Measurements from ENCODE around the gene RWDD2A. TPM values are rescaled to one million over a fixed set of nuclear protein-coding genes. Genes with fewer than 3 reads are reported as not detected.

Gene RWDD2A
- total RNA-seq, 1 donor from 2014 or later = 3.3 TPM

- TF ChIP-seq CTCF (IDR thresholded peaks at IDR 0.05; ENCODE audit: borderline replicate concordance) = no peak
- no peaks in the 10 kb centered on the region for H3K27me3 ChIP-seq (ENCODE audit: low read depth)
- intact Hi-C loops (cut with micrococcal nuclease) = no loop called here
- no peak overlapping the region for H3K27ac ChIP-seq (replicated peaks)
- peaks cover 6% of the 10 kb centered on the region for H3K4me1 ChIP-seq
- H3K4me3 ChIP-seq = no peak overlapping the region
- no peak for DNase-seq
- H3K9me3 ChIP-seq (replicated peaks) = no peaks in the 10 kb centered on the region
- no peaks in the 10 kb centered on the region for H3K36me3 ChIP-seq
Measured at GRCh38 chr6:83218646-83219045, 25.5 kb downstream of the RWDD2A start.

GRCh38 chr6:83220121-83220520 lies 27.0 kb downstream of the RWDD2A start:
- H3K27ac ChIP-seq (replicated peaks) = no peak overlapping the region
- no peak overlapping the region for H3K4me3 ChIP-seq
- H3K36me3 ChIP-seq = no peaks in the 10 kb centered on the region
- intact Hi-C loops (cut with micrococcal nuclease) = no loop called here
- TF ChIP-seq CTCF (IDR thresholded peaks at IDR 0.05; ENCODE audit: borderline replicate concordance) = no peak
- peaks cover 3% of the 10 kb centered on the region for H3K4me1 ChIP-seq
- no peaks in the 10 kb centered on the region for H3K9me3 ChIP-seq (replicated peaks)
- DNase-seq = no peak
- H3K27me3 ChIP-seq (ENCODE audit: low read depth) = no peaks in the 10 kb centered on the region

GRCh38 chr6:83221276-83221675 lies 28.1 kb downstream of the RWDD2A start:
- TF ChIP-seq CTCF (IDR thresholded peaks at IDR 0.05; ENCODE audit: borderline replicate concordance) = no peak
- Histone ChIP-seq H3K27me3 (ENCODE audit: low read depth) (no peaks in the 10 kb centered on the region), H3K4me1 (no peaks in the 10 kb centered on the region), H3K27ac (replicated peaks) (no peak overlapping the region), H3K36me3 (no peaks in the 10 kb centered on the region), H3K9me3 (replicated peaks) (no peaks in the 10 kb centered on the region), H3K4me3 (no peak overlapping the region)
- intact Hi-C loops (cut with micrococcal nuclease) = no loop called here
- DNase-seq = no peak

GRCh38 chr6:83221889-83222479 lies 28.8 kb downstream of the RWDD2A start:
- no peak overlapping the region for H3K27ac ChIP-seq (replicated peaks)
- intact Hi-C loops (cut with micrococcal nuclease) = loop anchor here (2.0 kb wide), 1 partner anchor 293 kb away; no protein-coding TSS in a partner anchor

GRCh38 chr6:83226517-83226916 lies 33.4 kb downstream of the RWDD2A start:
- TF ChIP-seq CTCF (IDR thresholded peaks at IDR 0.05; ENCODE audit: borderline replicate concordance) = no peak
- Histone ChIP-seq H3K4me3 (no peak overlapping the region), H3K9me3 (replicated peaks) (no peaks in the 10 kb centered on the region), H3K4me1 (no peaks in the 10 kb centered on the region), H3K27ac (replicated peaks) (no peak overlapping the region), H3K36me3 (no peaks in the 10 kb centered on the region), H3K27me3 (ENCODE audit: low read depth) (no peaks in the 10 kb centered on the region)
- DNase-seq = no peak
- intact Hi-C loops (cut with micrococcal nuclease) = no loop called here

More at GRCh38 chr6:83221889-83222479, 28.8 kb downstream of the RWDD2A start:
- H3K36me3 ChIP-seq = no peaks in the 10 kb centered on the region
- peak; percentile 63 for TF ChIP-seq CTCF (IDR thresholded peaks at IDR 0.05; ENCODE audit: borderline replicate concordance)
- no peak for DNase-seq
- H3K4me1 ChIP-seq = no peaks in the 10 kb centered on the region
- H3K4me3 ChIP-seq = no peak overlapping the region
- no peaks in the 10 kb centered on the region for H3K27me3 ChIP-seq (ENCODE audit: low read depth)
- no peaks in the 10 kb centered on the region for H3K9me3 ChIP-seq (replicated peaks)

All from left ventricle myocardium inferior (tissue), 1 donor.